Right atrium auricular region (tissue), 2 donors: ENCODE results near the gene CFAP44. TPM values are rescaled to one million over a fixed set of nuclear protein-coding genes. Genes with fewer than 3 reads are reported as not detected.

ENCODE experiments used
- DNase-seq: peaks from one replicate; pipeline ENCODE4 v3.0.0-alpha.2; 2019; ENCODE audit warnings: low spot score
- H3K27ac ChIP-seq, 2 donors: fragments of 200-600 bp; sonication (generic); 1 replicate in 1 of 2; 2 replicates in 1 of 2; pipeline ENCODE4 v1.5.1; 2016 to 2019
- H3K27me3 ChIP-seq, 2 donors: fragments of 200-600 bp; sonication (generic); one replicate each; pipeline versions ENCODE4 v1.5.1 to v1.6.0; 2017 to 2019
- H3K36me3 ChIP-seq: fragments of 200-600 bp; sonication (generic); one replicate; pipeline ENCODE4 v1.5.1; 2016
- H3K4me1 ChIP-seq, 2 donors: fragments of 200-600 bp; sonication (generic); one replicate each; pipeline versions ENCODE4 v1.5.1 to v1.6.0; 2017 to 2019
- H3K4me3 ChIP-seq, 2 donors: fragments of 200-600 bp; sonication (generic); 1 replicate in 1 of 2; 2 replicates in 1 of 2; pipeline ENCODE4 v1.5.1; 2017 to 2019; ENCODE audit warnings: mild to moderate bottlenecking in 1 of 2, moderate library complexity in 1 of 2
- H3K9me3 ChIP-seq, 2 donors: fragments of 200-600 bp; sonication (generic); one replicate each; pipeline ENCODE4 v1.5.1; 2019
- total RNA-seq, 2 donors: library from RNA; depleted of rRNA; stranded (reverse); fragments of >200 nt; gene quantifications; one replicate each; pipeline ENCODE4 v1.1.0, GENCODE V29; 2016
- TF ChIP-seq, protein P1 (sequence below), 2 donors: fragments of 200-600 bp; sonication (generic); IDR thresholded peaks; one replicate each; pipeline ENCODE4 v1.5.1; 2019; ENCODE audit warnings: antibody characterized with exemption in 2 of 2

Gene CFAP44
- total RNA-seq, 2 donors from 2014 or later: 1.2 to 1.7 TPM

GRCh38 chr3:113454630-113455029, 13.3 kb upstream of the CFAP44 start:
- no peak overlapping the region for H3K27ac ChIP-seq
- H3K4me3 ChIP-seq: no peak overlapping the region
- no peaks in the 10 kb centered on the region for H3K9me3 ChIP-seq
- no peaks in the 10 kb centered on the region for H3K27me3 ChIP-seq
- TF ChIP-seq, protein P1, sequence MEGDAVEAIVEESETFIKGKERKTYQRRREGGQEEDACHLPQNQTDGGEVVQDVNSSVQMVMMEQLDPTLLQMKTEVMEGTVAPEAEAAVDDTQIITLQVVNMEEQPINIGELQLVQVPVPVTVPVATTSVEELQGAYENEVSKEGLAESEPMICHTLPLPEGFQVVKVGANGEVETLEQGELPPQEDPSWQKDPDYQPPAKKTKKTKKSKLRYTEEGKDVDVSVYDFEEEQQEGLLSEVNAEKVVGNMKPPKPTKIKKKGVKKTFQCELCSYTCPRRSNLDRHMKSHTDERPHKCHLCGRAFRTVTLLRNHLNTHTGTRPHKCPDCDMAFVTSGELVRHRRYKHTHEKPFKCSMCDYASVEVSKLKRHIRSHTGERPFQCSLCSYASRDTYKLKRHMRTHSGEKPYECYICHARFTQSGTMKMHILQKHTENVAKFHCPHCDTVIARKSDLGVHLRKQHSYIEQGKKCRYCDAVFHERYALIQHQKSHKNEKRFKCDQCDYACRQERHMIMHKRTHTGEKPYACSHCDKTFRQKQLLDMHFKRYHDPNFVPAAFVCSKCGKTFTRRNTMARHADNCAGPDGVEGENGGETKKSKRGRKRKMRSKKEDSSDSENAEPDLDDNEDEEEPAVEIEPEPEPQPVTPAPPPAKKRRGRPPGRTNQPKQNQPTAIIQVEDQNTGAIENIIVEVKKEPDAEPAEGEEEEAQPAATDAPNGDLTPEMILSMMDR (IDR thresholded peaks at IDR 0.05): no peak
- DNase-seq: no peak
- H3K36me3 ChIP-seq: peaks cover 10% of the 10 kb centered on the region
- H3K4me1 ChIP-seq: no peaks in the 10 kb centered on the region

DNA sequence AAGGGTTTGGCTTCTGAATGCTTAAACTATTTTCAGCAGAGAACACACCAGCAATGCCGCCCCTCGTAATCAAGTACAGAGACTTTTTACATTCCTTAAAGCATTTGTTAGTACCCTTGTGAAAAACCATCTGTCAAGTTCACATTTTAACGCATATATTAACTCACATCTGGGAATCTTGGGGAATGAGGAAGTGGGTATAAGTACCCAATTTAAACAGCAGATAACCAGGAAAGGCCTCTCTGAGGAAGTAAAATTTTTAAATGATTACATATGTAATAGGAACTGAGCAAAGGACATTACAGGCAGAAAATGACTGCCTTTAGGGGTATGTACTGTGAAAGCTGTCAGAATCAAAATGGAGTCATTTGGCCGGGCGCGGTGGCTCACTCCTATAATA, 12.8 kb upstream of the CFAP44 start:
- no peaks in the 10 kb centered on the region for H3K4me1 ChIP-seq
- peaks cover 10% of the 10 kb centered on the region for H3K36me3 ChIP-seq
- H3K4me3 ChIP-seq: no peak overlapping the region
- TF ChIP-seq, protein P1 (IDR thresholded peaks at IDR 0.05): no peak
- no peaks in the 10 kb centered on the region for H3K9me3 ChIP-seq
- no peak for DNase-seq
- no peaks in the 10 kb centered on the region for H3K27me3 ChIP-seq
- no peak overlapping the region for H3K27ac ChIP-seq

GRCh38 chr3:113450911-113451310, 9.6 kb upstream of the CFAP44 start:
- Histone ChIP-seq H3K4me1 (no peaks in the 10 kb centered on the region), H3K27me3 (no peaks in the 10 kb centered on the region), H3K36me3 (no peaks in the 10 kb centered on the region), H3K27ac (no peak overlapping the region), H3K4me3 (no peak overlapping the region), H3K9me3 (no peaks in the 10 kb centered on the region)
- TF ChIP-seq, protein P1 (IDR thresholded peaks at IDR 0.05): no peak
- DNase-seq: no peak

GRCh38 chr3:113439606-113440005, 1.7 kb downstream of the CFAP44 start:
- Histone ChIP-seq H3K27ac (no peak overlapping the region), H3K27me3 (no peaks in the 10 kb centered on the region), H3K36me3 (no peaks in the 10 kb centered on the region), H3K9me3 (no peaks in the 10 kb centered on the region), H3K4me1 (no peaks in the 10 kb centered on the region), H3K4me3 (no peak overlapping the region)
- no peak for DNase-seq
- TF ChIP-seq, protein P1 (IDR thresholded peaks at IDR 0.05): no peak

DNA sequence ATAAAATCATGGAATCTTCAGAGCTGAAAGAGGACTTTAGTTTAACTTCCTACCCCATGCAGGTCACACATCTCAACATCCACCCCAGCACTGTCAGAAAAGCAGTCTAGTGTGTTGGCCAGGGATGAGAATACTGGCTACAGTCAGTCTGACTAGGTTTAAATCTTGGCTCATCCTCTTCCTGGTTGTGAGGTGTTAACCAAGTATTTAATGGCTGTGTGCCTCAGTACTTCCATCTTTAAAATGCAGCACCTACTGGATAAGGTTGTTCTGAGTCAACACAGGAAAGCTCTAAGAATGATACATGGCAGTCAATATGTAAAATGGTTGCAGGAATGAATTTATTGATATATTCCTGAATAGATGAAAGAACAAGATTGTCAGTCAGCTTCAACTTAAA, 3.1 kb downstream of the CFAP44 start:
- Histone ChIP-seq H3K9me3 (no peaks in the 10 kb centered on the region), H3K4me1 (no peaks in the 10 kb centered on the region), H3K36me3 (no peaks in the 10 kb centered on the region), H3K27me3 (no peaks in the 10 kb centered on the region), H3K4me3 (no peak overlapping the region), H3K27ac (no peak overlapping the region)
- no peak for DNase-seq
- TF ChIP-seq, protein P1 (IDR thresholded peaks at IDR 0.05): no peak

- H3K9me3 ChIP-seq: no peaks in the 10 kb centered on the region
- no peak overlapping the region for H3K27ac ChIP-seq
- H3K4me1 ChIP-seq: no peaks in the 10 kb centered on the region
- H3K4me3 ChIP-seq: no peak overlapping the region
- no peak for DNase-seq
- TF ChIP-seq, protein P1 (IDR thresholded peaks at IDR 0.05): no peak
- H3K27me3 ChIP-seq: no peaks in the 10 kb centered on the region
- no peaks in the 10 kb centered on the region for H3K36me3 ChIP-seq
These were observed 3.9 kb downstream of the CFAP44 start for GRCh38 chr3:113437411-113437810.
